Stimulated activated CD4-positive, alpha-beta T cell treated with anti-CD3 and anti-CD28 coated beads, TNF-alpha, amount 100 ng/mL, for 1 hour (primary cell): Measurements from ENCODE around the gene CD4.

ENCODE experiments used
- DNase-seq, 3 donors: peaks; one replicate each; pipeline ENCODE4 v3.0.0-alpha.2; 2020; ENCODE audit warnings: low read depth in 3 of 3, low spot score in 1 of 3

The CD4 gene

DNA sequence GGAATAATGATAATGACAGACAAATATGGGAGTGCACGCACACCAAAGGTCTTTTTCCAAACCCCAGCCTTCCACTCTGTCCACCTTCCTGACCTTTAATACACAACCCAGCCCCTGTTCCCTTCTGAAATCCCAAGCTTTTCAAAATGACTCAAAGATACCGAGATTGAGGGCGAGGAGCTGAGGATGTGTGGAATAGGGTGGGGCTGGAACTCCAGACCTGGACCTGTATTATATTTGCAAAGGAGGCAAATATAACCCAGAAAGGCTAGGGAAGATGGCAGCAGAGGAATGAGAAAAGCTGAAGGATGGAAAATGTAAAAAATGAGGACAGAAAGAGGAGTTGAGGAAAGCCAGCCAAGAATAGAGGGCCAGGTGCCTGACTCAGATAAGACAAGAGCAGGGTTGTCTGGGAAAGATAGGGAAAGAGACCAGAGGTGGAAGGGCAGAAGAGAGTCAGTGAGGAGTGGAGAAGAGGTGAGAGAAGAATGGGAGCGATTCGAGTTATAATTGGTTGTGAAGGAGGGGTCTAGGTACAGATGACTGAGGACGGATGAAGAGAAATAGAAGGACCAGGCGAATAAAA lies 24.2 kb upstream of the CD4 start:
- no peak for DNase-seq

DNA sequence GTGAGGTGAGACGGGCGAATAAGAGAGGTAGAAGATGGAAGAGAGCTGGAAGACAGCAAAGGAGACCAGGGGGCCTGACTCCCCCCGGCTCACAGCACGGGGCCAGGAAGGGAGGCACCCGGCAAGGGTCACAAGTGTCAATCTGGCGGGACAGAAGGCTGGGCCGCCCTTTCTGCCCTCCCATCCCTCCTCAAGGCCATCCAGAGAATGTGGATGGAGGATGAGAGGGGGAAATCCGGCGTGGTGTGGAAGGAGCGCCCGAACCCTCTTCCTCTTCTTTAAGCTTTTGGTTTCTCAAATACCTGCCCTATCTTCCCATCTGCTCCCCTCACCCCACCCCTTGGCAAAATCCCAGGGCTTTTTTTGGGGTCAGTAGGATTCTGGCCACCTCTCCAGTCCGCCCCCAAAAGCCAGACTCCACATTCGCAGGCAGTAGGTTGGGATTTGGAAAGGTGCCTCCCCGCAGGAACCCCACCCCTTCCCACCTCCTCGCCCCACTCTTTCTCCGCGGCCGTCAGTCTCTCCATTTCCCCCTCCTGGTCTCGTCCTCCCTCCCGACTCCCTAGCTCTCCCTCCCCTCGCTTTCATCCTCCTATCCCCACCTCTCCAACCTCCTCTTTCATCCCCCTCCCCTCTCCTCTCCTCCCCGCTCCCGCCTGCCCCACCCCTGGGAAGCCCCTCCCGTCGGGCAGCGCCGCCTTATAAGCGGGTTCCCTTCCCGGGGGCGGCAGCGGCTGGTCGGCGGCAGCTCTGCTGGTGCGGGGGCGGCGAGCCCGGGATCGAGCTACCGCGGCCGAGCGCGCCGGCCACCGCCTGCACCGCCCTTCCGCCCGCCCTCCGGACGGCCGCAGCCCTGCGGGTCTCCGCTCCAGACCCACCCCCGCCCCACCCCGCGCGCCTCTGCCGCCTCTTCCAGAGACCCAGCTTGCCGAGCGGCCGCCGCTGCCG lies 23.4 kb upstream of the CD4 start, which contains the start of gene PTMS:
PTMS (plus strand) TSS at position 730 of the 948 bp plus-strand sequence. CDS start 343 bp downstream, outside the sequence.
- no peak for DNase-seq

DNA sequence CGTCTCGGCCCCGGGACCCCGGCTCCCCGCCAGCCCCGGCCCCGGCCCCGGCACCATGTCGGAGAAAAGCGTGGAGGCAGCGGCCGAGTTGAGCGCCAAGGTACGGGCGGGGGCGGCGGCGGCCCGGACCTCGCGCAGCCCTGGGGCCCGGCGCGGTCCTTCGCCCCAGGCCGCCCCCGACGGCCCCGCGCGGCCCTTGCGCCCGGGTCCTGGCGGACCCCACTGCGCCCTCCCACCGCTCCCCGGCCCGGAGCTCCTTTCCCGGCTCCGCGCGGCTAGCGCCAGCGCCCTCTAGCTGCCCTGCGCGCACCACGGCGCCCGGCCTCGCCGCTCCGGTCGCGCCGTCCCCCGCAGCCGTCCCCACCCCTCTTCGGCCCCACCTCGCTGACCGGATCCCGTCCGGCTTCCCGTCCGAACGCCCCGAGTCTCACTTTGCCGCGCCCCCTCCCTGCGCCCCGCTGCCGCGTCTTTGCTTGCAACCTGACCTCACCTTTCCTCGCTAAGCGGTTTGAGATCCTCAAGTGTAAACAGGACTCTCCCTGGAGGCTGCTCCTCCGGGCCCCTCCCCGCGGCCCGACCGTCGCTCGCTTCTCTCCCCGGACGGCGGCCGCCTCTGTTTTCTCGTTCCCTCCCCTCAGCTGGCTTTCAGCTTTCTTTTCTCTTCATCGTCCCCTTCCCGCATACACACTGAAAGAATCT lies 22.5 kb upstream of the CD4 start:
- DNase-seq: peak in 1 of 3 donors; percentile 47

DNA sequence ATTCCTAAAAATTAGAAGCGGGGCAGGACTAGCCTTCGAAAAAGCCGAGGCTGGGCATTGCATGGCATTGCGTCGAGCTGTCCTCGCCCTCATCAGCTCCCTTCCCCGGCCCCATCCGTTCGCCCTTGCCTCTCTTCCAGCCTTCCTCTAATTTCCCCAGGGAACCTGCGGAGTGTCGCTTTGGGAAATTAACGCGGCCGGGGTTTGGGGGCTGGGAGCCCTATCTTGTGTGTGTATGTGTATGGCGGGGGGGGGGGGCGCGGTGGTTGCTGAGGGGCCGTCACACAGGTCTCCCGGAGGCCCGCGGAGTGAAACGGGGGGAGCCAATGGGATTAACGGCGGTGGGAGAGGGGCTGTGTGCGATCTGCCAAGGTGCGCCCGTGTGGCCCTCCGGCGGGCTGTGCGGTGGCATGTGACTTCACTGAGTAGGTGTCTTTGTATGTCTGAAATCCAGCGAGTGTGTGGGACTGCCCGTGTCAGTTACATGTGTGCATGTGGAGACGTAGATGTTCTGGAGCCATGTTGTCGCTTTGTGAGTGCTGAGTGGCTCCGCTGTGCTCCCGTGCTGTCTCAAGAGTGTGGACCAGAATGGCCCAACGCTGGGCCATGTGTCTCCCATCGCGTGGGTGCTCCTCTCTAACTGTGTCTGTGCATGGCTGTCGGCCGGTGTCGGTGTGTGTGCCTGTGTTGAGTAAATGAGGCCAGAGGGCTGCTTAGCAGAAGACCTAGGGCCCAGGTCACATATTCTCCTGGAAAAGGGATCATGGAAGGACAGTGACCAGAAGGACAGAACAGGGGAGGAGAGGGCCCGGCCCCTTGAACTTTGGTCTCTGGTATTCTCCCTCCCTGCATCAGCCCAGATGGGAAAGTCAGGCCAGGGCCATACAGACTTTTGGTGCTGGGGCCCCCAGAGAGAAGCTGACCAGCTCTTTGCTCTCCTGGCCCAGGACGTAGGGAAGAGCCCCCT lies 21.7 kb upstream of the CD4 start:
- DNase-seq: no peak

DNA sequence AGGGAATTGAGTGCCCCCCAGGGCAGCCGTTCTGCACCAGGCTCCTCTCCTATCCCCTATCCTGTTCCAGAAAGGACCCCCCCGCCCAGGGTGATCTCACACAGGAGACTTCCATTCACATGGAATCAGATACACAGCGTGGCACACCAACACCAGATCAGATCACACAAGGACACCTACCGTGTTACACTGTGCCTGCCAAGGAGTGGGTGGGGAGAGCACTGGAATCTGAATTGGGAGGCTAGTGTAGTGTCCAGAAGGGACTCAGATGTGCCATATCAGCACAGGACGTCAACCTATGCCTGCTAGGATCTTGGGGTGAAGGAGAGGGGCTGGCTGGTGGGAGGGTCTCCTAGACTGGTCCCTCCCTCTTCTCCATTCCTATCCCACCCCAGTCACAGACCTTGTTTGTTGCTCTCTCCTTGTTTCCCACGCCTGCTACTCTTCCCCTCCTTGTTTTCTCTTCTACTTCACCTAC lies 20.9 kb upstream of the CD4 start:
- DNase-seq: no peak

DNA sequence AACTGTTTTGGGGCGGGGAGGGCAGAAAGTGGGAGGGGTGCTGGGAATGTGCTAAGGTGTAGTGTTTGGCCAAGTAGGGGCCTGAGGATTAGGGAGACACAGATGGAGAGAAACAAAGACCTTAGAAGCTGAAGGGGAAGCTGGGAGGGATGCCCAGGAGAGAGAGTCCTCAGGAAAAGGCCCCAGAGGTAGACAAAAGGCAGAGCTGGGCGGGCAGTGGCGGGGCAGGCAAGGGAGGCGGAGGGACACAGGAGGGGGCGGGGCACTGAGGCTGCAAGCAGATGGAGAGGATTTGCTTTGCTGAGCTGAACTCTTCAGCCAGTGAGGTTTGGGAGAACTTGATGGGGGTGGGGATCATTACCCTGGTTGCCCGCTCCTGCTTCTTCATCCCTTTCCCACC lies 20.3 kb upstream of the CD4 start:
- no peak for DNase-seq

DNA sequence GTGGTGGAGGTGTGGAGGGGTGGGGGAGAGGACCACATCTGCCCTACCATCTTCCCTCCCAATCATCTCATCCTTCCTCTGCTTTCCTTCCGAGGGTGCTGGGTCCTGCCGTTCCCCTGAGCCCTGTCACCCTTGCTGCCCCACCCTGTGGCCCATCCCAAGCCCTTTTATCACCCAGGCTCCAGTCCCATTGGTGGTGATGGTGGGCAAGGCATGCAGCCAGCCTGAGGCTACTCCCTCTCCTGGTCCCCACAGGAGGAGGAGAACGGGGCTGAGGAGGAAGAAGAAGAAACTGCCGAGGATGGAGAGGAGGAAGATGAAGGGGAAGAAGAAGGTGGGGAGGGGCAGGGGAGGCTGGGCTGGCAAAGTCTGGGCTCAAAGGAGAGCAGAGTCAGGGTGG lies 19.7 kb upstream of the CD4 start:
- no peak for DNase-seq

DNA sequence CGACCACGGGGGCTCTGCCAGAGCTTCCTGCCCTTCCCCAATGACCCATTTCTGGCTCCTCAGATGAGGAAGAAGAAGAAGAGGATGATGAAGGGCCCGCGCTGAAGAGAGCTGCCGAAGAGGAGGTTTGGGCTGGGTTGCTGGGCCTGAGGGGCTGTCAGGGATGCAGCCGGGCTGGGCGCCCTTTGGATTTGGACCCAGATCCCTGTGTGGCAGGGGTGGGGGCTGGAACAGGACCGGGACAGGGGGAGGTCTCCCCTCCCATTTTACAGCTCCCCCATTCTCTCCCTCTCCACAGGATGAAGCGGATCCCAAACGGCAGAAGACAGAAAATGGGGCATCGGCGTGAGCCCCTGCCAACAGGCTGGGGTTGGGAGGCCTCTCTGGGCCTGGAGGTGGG lies 19.2 kb upstream of the CD4 start:
- no peak for DNase-seq

DNA sequence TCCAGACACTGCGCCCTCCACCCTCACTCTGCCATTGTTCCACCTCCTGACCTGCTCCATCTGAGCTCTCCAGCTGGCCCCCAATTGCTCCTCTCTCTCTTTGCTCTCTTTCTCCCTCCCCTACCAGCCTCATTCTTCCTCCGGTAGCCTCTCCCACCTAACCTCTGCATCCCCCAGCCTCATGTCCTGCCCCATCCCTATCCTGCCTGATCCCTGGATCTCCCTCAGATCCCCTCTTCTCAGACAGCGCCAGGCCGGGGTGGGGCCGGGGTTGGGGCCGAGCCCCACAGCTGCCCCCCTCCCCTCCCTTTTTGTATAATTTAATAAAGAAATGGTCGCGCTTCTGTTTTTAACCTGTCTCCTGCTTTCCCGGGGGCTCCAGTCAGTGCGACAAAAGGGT lies 18.7 kb upstream of the CD4 start:
- no peak for DNase-seq

DNA sequence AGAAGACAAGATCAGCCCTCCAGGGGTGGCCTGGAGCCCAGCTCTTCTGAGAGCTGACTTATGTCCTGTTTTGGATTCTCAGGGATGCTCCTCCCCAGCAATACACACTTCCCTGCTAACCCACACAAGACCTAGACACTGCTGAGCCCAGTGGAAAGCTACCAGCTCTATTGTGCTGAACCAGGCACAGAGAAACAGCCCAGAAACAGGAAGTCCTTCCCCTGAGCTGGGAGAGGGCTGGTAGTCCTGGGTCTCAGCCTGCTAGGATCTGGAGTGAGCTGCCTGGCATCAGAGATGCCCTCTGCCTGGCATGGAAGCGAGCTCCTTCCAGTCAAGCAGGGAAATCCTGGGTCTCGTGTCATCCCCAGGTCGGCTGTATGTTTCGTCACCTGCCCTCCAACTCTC lies 18.2 kb upstream of the CD4 start:
- no peak for DNase-seq

DNA sequence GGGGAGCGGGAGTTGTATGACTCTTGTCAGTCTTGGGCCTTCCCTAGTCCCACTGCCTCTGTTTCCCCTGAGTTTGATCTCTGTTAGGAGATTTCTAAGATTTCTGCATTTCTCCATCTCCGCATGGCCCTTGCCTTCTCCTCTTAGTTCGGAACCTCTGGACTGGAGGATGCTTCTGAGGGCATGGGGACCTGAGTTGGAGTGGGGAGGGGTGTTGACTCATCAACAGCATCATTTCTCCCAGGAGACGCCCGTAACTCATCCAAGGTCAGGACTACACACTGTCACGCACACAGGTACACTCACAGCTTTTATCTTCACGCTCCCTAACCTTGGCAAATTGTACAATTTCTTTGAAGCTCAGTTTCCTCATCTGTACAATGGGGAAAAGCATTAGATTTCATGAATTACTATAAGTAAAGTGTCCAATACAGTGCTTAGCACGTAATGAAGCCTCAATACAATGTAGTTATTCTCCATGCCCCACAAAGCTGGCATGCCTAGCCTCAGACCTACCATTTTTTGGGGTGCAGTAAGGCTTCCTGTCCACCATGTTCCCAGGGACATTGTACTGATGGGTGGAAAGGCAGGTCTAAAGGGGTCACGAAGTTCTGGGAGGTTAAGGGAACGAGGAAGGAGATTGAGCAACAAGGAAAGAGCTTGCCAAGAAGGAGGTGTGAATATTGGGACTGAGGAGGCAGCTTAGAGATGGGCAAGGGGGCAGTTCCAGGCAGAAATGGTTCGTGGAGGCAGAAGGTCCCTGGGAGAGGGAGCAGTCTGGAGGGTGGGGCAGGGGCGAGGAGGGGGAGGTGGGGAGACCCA lies 17.6 kb upstream of the CD4 start:
- DNase-seq: no peak

DNA sequence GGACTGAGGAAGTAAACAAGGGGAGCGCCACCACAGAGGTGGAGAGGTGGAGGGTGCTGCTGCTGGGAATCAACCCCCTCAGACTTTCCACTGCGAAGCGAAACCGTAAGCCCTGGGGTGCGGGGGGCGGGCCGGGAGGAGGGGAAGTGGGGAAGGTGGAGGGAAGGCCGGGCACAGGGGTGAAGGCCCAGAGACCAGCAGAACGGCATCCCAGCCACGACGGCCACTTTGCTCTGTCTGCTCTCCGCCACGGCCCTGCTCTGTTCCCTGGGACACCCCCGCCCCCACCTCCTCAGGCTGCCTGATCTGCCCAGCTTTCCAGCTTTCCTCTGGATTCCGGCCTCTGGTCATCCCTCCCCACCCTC lies 17.0 kb upstream of the CD4 start, which contains the start of gene LAG3:
LAG3 (plus strand) TSS at position 190 of the 365 bp plus-strand sequence. CDS start 333 bp downstream, outside the sequence.
- no peak for DNase-seq

DNA sequence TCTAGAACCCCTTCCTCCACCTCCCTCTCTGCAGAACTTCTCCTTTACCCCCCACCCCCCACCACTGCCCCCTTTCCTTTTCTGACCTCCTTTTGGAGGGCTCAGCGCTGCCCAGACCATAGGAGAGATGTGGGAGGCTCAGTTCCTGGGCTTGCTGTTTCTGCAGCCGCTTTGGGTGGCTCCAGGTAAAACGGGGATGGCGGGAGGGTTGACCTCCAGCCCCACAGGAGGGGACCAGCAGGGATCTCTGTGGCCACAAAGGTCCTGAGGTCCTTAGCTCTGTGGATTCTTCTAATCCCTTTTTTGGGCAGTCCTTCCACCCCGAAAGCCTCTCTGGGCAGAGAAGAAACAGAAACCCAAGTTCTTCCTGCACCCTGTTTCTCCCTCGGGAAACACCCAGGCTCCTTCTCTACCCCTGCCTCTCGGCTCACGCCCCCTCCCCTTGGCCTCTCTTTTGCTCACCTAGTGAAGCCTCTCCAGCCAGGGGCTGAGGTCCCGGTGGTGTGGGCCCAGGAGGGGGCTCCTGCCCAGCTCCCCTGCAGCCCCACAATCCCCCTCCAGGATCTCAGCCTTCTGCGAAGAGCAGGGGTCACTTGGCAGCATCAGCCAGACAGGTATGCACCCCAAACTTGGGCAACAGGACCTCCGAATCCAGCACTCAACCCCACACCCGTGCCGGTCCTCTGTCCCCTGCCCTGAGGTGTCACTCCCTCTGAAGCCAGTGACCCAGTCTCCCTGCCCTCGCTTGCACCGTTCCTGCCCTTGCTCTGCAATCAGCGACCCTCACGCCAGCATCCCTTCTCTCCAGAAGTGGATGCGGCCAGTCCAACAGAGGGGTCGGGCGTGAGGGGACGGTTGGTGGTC lies 16.4 kb upstream of the CD4 start:
- DNase-seq: no peak

DNA sequence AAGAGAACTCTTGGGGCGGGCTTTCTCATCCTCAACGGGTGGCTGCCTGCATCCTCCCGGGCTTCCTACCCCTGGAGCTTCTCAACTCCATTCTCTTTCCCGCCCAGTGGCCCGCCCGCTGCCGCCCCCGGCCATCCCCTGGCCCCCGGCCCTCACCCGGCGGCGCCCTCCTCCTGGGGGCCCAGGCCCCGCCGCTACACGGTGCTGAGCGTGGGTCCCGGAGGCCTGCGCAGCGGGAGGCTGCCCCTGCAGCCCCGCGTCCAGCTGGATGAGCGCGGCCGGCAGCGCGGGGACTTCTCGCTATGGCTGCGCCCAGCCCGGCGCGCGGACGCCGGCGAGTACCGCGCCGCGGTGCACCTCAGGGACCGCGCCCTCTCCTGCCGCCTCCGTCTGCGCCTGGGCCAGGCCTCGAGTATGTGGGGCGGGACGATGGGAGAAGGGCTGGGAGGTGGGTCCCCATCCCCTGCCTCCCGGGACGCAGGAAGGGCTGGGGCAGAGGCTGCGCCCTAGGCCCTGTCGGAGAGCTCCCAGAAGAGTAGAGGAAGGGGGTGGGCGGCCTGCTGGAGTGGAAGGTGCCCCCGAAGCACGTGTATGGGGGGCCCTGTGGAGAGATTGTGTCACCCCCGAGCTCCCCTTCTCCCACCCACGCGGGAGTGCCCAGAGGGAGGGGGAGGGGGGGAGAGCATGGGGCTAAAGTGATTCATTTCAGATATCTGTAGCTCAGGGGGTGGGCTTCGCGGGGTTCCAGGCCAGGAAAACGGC lies 15.6 kb upstream of the CD4 start:
- no peak for DNase-seq

DNA sequence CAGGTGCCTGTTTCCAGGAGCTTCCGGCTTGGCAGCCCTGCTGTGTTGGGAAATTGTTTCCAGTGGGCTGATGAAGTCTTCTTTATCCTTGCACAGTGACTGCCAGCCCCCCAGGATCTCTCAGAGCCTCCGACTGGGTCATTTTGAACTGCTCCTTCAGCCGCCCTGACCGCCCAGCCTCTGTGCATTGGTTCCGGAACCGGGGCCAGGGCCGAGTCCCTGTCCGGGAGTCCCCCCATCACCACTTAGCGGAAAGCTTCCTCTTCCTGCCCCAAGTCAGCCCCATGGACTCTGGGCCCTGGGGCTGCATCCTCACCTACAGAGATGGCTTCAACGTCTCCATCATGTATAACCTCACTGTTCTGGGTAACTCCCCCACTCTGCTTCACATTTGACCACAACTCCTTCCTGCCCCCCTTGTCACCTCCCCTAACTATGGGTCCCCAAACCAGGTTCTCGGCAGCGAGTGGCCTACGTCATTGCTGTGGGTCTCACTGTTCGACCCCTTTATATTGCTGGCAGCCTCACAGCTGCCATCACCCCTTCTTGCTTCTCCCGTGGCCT lies 14.7 kb upstream of the CD4 start:
- no peak for DNase-seq

DNA sequence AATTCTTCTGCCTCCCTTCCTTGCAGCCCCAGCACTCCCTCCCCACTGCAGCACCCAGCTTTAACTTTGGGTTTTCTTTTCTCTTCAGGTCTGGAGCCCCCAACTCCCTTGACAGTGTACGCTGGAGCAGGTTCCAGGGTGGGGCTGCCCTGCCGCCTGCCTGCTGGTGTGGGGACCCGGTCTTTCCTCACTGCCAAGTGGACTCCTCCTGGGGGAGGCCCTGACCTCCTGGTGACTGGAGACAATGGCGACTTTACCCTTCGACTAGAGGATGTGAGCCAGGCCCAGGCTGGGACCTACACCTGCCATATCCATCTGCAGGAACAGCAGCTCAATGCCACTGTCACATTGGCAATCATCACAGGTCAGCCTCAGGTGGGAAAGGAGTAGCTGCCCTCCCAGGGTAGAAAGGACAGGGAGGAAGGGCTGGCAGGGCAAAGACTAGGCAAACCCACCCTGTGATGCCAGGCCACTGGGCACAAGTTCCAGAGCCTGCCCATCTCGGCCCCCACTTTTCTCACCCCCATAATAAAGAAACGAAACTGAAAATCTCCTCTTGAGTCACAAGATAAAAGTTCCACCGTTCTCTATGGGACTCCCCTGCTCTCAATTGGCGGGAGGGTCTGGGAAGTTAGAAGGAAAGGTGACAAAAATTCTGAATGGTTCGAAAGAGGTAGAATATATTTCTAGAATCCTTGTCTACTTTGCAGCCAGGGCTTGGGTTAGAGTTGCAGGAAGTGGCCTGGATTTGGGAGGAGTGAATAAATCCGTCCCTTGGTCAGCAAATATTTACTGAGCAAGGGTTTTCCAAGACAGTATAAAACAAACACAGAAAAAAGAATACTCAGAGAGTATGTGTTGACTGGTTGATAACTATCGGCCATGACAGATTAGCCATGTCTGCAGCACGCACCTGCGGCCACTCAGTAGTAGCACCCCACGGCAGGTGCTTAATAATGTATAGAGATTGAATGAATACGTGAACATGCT lies 13.8 kb upstream of the CD4 start:
- DNase-seq: no peak

DNA sequence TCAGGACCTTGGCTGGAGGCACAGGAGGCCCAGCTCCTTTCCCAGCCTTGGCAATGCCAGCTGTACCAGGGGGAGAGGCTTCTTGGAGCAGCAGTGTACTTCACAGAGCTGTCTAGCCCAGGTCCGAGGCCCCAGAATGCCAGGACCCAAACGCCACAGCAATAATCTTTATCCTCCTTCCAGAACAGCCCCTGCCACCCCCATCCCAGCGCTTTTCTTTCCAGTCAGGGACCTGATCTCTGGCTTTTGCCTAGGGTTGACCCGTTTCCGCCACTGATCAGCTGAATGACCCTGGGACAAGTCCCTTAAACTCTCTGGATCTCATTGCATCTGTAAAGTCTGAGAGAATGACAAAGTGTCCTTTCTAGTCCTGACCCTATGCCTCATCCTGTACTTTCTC lies 11.9 kb upstream of the CD4 start:
- DNase-seq: no peak
